ENCODE results near the gene LRRC26. TPM values are rescaled to one million over a fixed set of nuclear protein-coding genes. Genes with fewer than 3 reads are reported as not detected.

LRRC26 gene
- polyA plus RNA-seq, 1 donor: not detected

DNA sequence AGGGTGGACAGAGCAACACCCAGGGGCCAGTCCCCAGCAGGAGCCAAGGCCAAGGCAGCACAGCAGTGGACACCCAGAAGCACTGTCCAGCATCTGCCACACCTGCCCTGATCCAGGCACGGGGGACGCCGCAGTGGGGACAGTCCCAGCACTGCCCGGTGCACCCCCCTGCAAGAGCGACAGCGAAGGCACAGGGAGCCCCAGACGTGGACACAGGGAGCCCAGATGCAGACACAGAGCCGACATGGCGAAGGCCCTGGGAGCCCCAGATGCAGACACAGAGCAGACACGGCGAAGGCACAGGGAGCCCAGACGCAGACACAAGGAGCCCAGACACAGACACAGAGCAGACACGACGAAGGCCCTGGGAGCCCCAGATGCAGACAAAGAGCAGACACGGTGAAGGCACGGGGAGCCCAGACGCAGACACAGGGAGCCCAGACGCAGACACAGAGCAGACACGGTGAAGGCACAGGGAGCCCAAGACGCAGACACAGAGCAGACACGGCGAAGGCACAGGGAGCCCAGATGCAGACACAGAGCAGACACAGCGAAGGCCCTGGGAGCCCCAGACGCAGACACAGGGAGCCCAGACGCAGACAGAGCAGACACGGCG, 14.2 kb upstream of the LRRC26 start:
- no peak for DNase-seq

GRCh38 chr9:137182836-137183235, 13.0 kb upstream of the LRRC26 start:
- DNase-seq: no peak

- no peak for DNase-seq
These were observed 11.8 kb upstream of the LRRC26 start for GRCh38 chr9:137181680-137182079.

GRCh38 chr9:137180491-137180890, 10.6 kb upstream of the LRRC26 start:
- no peak for DNase-seq

GRCh38 chr9:137179761-137180160, 9.9 kb upstream of the LRRC26 start:
- no peak for DNase-seq

- DNase-seq: no peak
These were observed 9.2 kb upstream of the LRRC26 start for GRCh38 chr9:137178939-137179630.

GRCh38 chr9:137178201-137178938, 8.5 kb upstream of the LRRC26 start:
- no peak for DNase-seq

- no peak for DNase-seq
These were observed 6.7 kb upstream of the LRRC26 start for GRCh38 chr9:137176302-137177182.

- no peak for DNase-seq
These were observed 5.6 kb upstream of the LRRC26 start for GRCh38 chr9:137175345-137175961.

DNA sequence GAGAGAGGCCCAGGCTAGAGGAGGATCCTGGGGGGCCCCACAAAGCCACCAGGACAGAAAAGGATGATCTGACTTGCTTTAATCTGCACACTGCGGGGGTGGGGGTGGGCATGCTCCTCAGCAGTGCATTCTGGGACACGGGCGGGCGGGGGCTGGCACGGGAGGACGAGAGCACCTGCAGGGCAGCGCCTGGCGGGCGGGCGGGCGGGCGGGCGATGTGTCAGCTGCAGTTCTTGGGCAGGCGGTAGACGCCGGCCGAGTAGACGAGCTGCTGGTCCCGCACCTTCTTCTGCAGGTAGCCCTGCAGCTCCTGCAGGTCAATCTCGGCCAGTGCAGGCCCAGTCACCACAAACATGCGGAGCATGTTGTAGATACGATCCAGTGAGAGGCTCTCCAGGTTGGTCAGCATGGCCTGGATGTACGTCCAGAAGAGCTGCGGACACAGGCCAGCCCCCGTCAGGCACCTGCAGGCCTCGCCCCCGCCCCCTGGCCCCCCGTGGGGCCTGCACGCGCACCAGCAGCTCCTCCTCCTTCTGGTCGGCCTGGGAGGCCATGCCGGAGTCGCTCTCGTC, 5.0 kb upstream of the LRRC26 start:
- no peak for DNase-seq

- no peak for DNase-seq
These were observed 4.2 kb upstream of the LRRC26 start for GRCh38 chr9:137173796-137174664.

- no peak for DNase-seq
These were observed 3.3 kb upstream of the LRRC26 start for GRCh38 chr9:137172901-137173795.

GRCh38 chr9:137171149-137171900, 1.5 kb upstream of the LRRC26 start:
- DNase-seq: no peak

DNA sequence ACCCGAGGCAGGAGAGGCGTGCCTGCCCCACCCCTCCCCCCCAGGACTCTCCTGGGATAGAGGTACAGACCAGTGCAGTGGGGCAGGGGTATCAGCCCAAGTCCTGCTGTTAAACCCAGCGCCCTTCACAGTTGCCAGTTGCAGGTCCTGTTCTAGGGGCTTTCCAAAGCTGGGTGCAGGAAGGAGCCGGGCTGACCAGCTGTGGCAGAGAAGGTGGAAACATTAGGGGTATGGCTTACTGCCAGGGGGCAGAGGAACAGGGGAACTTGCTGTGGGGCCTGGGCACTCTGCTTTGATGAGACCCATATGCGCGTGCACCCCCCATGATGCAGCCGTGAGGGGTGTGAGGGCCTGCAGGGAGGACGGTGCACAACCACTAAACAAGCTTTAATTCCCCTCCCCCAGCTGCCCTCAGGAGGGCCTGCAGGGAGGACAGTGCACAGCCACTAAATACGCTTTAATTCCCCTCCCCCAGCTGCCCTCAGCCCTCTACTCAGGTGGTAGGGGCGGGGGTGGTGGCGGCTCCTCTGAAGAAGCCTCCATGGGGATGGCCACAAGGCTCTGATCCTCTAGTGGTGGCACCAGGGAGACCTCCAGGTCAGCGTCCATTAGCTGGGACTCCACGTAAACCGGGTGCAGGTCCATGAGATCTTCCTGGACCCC, 766 bp upstream of the LRRC26 start:
- no peak for DNase-seq

GRCh38 chr9:137168904-137169856, 671 bp downstream of the LRRC26 start:
- DNase-seq: peak; percentile 35

GRCh38 chr9:137168573-137168903, 1.3 kb downstream of the LRRC26 start:
- DNase-seq: no peak
